GM19351 (cell line): ENCODE measurements around the gene DOCK3.
"Not testable (repeated sequence)": the region's sequence is repeated elsewhere in the genome, so short reads cannot be mapped to it uniquely, and the experiment has no call there.

Experiments used
- ATAC-seq: cut with Tn5 transposase; IDR thresholded peaks from one replicate; pipeline ENCODE4 v1.9.1; 2021; ENCODE audit warnings: mild to moderate bottlenecking, moderate library complexity; ENCODE audit not compliant: unreplicated experiment

DOCK3 gene

GRCh38 chr3:50876947-50877346 is 202.2 kb downstream of the DOCK3 start:
- ATAC-seq, result no peak

GRCh38 chr3:50882733-50883132 is 208.0 kb downstream of the DOCK3 start:
- ATAC-seq, result not testable (repeated sequence)

GRCh38 chr3:50883755-50884154 is 209.0 kb downstream of the DOCK3 start:
- no peak for ATAC-seq

- ATAC-seq, result no peak
Observed at GRCh38 chr3:50885070-50885850, 210.5 kb downstream of the DOCK3 start.

GRCh38 chr3:50890688-50891344 is 216.1 kb downstream of the DOCK3 start:
- no peak for ATAC-seq

- not testable (repeated sequence) for ATAC-seq
Observed at GRCh38 chr3:50901097-50901496, 226.4 kb downstream of the DOCK3 start.

GRCh38 chr3:50912746-50913145 is 238.0 kb downstream of the DOCK3 start:
- no peak for ATAC-seq

- no peak for ATAC-seq
Observed at GRCh38 chr3:50913260-50913659, 238.5 kb downstream of the DOCK3 start.

GRCh38 chr3:50922071-50922470 is 247.3 kb downstream of the DOCK3 start:
- ATAC-seq, result not testable (repeated sequence)

GRCh38 chr3:50923955-50924354 is 249.2 kb downstream of the DOCK3 start:
- no peak for ATAC-seq

GRCh38 chr3:50924638-50925037 is 249.9 kb downstream of the DOCK3 start:
- no peak for ATAC-seq

- ATAC-seq, result no peak
Observed at GRCh38 chr3:50926868-50927267, 252.1 kb downstream of the DOCK3 start.

GRCh38 chr3:50930371-50931208 is 255.9 kb downstream of the DOCK3 start:
- ATAC-seq, result no peak

- not testable (repeated sequence) for ATAC-seq
Observed at GRCh38 chr3:50932918-50933317, 258.2 kb downstream of the DOCK3 start.

- no peak for ATAC-seq
Observed at GRCh38 chr3:50936389-50936788, 261.7 kb downstream of the DOCK3 start.

- no peak for ATAC-seq
Observed at GRCh38 chr3:50947419-50947818, 272.7 kb downstream of the DOCK3 start.

GRCh38 chr3:50950591-50950990 is 275.9 kb downstream of the DOCK3 start:
- no peak for ATAC-seq

- ATAC-seq, result no peak
Observed at GRCh38 chr3:50953825-50954414, 279.2 kb downstream of the DOCK3 start.

- ATAC-seq, result no peak
Observed at GRCh38 chr3:50961386-50961785, 286.7 kb downstream of the DOCK3 start.

- ATAC-seq, result peak; percentile 82
Observed at GRCh38 chr3:50971487-50971924, 296.8 kb downstream of the DOCK3 start.

- no peak for ATAC-seq
Observed at GRCh38 chr3:50972029-50972428, 297.3 kb downstream of the DOCK3 start.
